GM19043 (cell line): Measurements from ENCODE around the gene GRID1.

Source experiments
- ATAC-seq: cut with Tn5 transposase; IDR thresholded peaks from one replicate; pipeline ENCODE4 v1.9.1; 2021; ENCODE audit warnings: low read depth; ENCODE audit not compliant: unreplicated experiment

GRID1 gene

GRCh38 chr10:86355571-86356038 lies 11.0 kb downstream of the GRID1 start:
- no peak for ATAC-seq

- no peak for ATAC-seq
Observed at GRCh38 chr10:86354761-86355540, 11.6 kb downstream of the GRID1 start.

- no peak for ATAC-seq
Observed at GRCh38 chr10:86353506-86354485, 12.8 kb downstream of the GRID1 start.

- no peak for ATAC-seq
Observed at GRCh38 chr10:86350897-86351296, 15.7 kb downstream of the GRID1 start.

- no peak for ATAC-seq
Observed at GRCh38 chr10:86349940-86350630, 16.5 kb downstream of the GRID1 start.

GRCh38 chr10:86349474-86349873 lies 17.1 kb downstream of the GRID1 start:
- ATAC-seq: no peak

GRCh38 chr10:86348321-86349210 lies 18.0 kb downstream of the GRID1 start:
- no peak for ATAC-seq

GRCh38 chr10:86347856-86348255 lies 18.7 kb downstream of the GRID1 start:
- no peak for ATAC-seq

GRCh38 chr10:86346799-86347665 lies 19.6 kb downstream of the GRID1 start:
- no peak for ATAC-seq

- ATAC-seq: no peak
Observed at GRCh38 chr10:86345859-86346798, 20.5 kb downstream of the GRID1 start.

GRCh38 chr10:86345296-86345858 lies 21.2 kb downstream of the GRID1 start:
- ATAC-seq: no peak

GRCh38 chr10:86344714-86345161 lies 21.9 kb downstream of the GRID1 start:
- ATAC-seq: no peak

GRCh38 chr10:86344281-86344680 lies 22.3 kb downstream of the GRID1 start:
- ATAC-seq: no peak

GRCh38 chr10:86343761-86344160 lies 22.8 kb downstream of the GRID1 start:
- no peak for ATAC-seq

- ATAC-seq: no peak
Observed at GRCh38 chr10:86342111-86342863, 24.3 kb downstream of the GRID1 start.

GRCh38 chr10:86341361-86341811 lies 25.2 kb downstream of the GRID1 start:
- no peak for ATAC-seq

GRCh38 chr10:86340991-86341260 lies 25.7 kb downstream of the GRID1 start:
- no peak for ATAC-seq
